Stimulated activated naive CD4-positive, alpha-beta T cell (primary cell): ENCODE measurements around the gene CCDC71.
A peak's percentile ranks its signal among the peaks of the same experiment; 100 is the strongest.

Source experiments
- DNase-seq, 6 experiments: peaks; one replicate each; lab custom pipeline; 2025; lab: John Stamatoyannopoulos, UW

Gene CCDC71

GRCh38 chr3:49131576-49131975 lies 34.6 kb downstream of the CCDC71 start:
- no peak for DNase-seq

- DNase-seq, result no peak
Measured at GRCh38 chr3:49131040-49131439, 35.1 kb downstream of the CCDC71 start.

- no peak for DNase-seq
Measured at GRCh38 chr3:49124991-49125670, 41.0 kb downstream of the CCDC71 start.

- DNase-seq, result no peak
Measured at GRCh38 chr3:49124203-49124602, 41.9 kb downstream of the CCDC71 start.

- no peak for DNase-seq
Measured at GRCh38 chr3:49123687-49124086, 42.4 kb downstream of the CCDC71 start.

GRCh38 chr3:49122886-49123545 lies 43.1 kb downstream of the CCDC71 start:
- DNase-seq, result no peak

DNA sequence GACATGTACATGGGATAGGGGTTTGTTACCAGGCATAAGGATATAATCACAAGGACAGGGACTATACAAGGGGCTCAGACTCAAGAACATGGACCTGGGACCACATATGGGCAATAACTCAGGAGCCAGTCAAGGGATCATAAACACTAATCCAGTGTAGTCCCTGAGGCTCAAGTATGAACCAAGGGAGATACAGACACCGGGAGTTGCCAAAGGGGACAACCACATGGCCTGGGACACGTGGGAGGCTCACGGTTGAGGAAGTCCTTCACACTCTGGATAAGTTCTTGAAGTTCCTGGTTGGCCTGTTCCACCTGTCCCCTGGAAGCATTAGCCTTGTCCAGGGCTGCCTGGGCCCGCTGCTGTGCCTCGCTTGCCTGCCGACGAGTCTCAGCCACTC lies 43.7 kb downstream of the CCDC71 start:
- no peak for DNase-seq

DNA sequence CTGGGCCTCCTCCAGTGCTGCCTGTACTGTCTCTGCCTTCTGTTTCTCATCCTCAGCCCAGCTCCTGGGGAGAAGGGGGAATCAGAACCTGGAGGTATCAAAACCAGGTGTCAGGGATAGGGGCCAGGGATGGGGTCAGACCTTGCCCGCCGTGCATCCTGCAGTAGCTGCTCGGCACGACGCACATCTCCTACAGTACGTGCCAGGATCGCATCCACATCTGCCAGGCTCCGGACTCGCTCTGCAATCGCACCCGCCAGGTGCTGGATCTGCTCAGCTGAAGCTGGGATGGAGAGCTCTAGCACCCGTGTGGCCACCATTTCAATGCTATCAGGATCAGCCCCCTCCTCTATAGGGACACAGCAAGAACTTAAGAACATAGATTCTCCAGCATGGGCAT lies 44.1 kb downstream of the CCDC71 start:
- no peak for DNase-seq

DNA sequence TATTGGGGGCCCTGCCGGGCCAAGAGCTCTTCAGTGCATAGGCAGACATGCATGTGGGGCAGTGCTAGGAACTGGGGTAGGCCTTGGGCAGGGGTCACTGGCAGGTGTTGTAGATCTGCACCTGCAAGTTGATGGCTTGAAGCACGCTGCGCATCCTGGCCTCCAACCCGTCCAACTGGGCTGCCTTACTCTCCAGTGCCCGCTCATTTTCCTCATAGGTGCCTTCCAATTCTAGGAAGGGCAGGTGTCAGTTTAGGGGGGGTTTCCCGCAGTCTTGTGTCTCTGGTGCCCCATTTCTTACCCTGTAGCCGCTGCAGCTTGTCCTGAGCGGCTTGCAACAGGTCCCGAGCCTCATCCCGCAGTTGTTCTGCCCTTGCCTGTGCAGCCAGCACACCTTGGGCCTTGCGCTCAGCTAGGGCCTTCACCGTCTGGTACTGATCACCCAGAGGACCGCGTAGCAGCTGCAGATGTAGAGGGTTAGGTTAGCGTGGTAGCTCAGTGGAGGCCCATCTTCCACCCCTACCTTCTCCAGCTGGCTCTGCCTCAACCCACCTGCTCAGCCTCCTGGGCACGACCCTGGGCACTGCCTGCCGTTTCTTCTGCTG lies 44.9 kb downstream of the CCDC71 start:
- peak in 2 of 6 experiments; percentile 38 to 41 for DNase-seq

GRCh38 chr3:49120438-49121131 lies 45.5 kb downstream of the CCDC71 start, which contains the start of gene USP19:
Gene USP19, minus strand, starts transcription at chr3:49120823. Its CDS starts 1,678 bp downstream, at chr3:49119145.
- DNase-seq, result peak; percentile 90 to 95 (median 92)

DNA sequence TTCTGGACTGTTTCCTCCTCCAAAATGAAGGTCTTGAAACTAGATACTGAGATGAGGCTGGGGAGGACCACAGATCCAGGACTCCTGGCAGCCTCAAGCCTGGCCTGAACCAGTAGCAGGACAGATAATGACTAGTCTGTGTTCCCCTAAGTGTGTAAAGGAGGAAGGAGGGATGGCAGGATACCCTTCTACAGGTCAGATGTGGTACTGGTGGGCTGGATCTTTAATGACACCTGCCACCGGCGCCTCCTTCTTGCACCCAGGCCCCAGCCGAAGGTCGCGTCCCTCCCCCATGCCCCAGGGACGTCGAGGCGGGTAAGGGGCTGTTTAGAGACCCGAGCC lies 46.1 kb downstream of the CCDC71 start:
- peak in 1 of 6 experiments; percentile 45 for DNase-seq

DNA sequence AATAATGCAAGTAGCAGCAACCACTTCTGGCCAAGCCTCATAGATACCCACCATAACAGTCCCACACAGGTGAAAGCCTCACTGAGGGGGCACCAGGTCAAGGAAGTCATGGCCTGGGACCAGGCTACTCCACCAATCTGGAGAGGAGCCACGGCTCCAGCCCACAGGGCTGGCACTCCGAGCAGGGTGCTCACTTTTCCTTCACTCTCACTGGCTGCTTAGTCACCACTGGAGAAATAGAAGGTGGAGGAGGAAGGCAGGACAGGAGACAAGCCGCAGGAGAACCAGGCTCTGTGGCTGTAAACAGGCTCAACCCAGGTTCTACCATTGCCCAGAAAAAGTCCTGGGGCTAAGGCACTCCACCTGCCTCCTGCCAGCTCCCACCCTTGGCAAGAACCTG lies 46.7 kb downstream of the CCDC71 start:
- no peak for DNase-seq

- DNase-seq, result no peak
Measured at GRCh38 chr3:49119036-49119435, 47.1 kb downstream of the CCDC71 start.
